ENCODE data around the gene RCOR1.

The RCOR1 gene

DNA sequence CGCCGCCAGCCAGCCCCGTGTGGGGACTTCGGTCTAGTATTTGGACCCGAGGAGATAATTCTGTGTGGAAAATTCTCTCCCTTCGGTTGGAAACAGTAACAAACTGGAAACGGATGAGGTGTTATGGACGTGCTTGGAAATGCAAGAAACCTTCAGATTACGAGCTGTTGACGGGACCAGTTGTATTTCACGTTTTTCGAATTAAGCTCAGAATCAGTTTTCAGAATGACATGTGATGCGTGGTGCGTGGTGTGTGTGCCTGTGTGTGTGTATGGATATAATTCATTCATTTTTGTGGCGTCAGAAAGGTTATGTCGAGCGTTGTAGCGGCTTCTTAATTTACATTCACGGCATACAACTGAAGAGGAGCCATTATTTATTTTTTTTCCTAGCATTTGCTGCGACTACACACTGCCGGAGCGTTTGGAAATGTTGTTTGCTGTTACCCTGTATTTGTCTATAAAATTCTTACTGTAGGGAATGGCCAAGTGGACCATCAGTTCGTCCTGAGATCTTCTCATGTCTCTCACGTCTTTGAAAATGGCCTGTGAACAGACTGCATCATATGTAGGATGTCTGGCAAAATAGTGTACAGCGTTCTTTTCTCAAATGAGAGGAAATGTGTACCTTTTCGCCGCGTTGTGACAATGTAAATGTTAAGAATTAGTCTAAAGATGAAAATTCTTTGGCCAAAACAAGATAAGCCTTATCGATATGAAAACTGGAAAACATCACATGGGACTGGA is 186.1 kb downstream of the RCOR1 start:
- TF ChIP-seq, protein P1, sequence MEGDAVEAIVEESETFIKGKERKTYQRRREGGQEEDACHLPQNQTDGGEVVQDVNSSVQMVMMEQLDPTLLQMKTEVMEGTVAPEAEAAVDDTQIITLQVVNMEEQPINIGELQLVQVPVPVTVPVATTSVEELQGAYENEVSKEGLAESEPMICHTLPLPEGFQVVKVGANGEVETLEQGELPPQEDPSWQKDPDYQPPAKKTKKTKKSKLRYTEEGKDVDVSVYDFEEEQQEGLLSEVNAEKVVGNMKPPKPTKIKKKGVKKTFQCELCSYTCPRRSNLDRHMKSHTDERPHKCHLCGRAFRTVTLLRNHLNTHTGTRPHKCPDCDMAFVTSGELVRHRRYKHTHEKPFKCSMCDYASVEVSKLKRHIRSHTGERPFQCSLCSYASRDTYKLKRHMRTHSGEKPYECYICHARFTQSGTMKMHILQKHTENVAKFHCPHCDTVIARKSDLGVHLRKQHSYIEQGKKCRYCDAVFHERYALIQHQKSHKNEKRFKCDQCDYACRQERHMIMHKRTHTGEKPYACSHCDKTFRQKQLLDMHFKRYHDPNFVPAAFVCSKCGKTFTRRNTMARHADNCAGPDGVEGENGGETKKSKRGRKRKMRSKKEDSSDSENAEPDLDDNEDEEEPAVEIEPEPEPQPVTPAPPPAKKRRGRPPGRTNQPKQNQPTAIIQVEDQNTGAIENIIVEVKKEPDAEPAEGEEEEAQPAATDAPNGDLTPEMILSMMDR (IDR thresholded peaks at IDR 0.05; ENCODE audit: insufficient read depth, low read depth, low read length, missing control alignments) = no peak
- DNase-seq (ENCODE audit: low read depth) = peak; percentile 61

DNA sequence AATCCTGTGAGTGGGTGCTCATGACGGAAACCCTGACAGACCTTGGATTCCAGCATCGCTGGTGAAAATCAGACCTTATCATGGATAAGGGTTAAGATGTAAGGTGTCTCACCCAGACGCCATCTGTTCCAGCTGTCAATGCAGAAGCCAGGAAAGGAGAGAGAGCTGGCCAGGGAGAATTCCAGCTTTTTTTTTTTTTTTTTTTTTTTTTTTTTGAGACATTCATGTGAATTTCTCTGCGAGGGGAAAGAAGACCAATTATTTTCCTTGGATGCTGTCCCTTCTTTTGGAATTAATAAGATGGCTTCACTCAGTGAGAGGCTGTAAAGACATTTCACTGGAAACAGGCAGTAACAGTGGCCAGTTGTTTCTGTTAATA is 186.6 kb downstream of the RCOR1 start:
- TF ChIP-seq, protein P1 (IDR thresholded peaks at IDR 0.05; ENCODE audit: insufficient read depth, low read depth, low read length, missing control alignments) = no peak
- peak overlapping the region; percentile 66 for H3K4me3 ChIP-seq (ENCODE audit: low read depth, low read length)
- no peak for DNase-seq (ENCODE audit: low read depth)

More for the DNA sequence above, 186.1 kb downstream of the RCOR1 start:
- peak overlapping the region; percentile 66 for H3K4me3 ChIP-seq (ENCODE audit: low read depth, low read length)

DNA sequence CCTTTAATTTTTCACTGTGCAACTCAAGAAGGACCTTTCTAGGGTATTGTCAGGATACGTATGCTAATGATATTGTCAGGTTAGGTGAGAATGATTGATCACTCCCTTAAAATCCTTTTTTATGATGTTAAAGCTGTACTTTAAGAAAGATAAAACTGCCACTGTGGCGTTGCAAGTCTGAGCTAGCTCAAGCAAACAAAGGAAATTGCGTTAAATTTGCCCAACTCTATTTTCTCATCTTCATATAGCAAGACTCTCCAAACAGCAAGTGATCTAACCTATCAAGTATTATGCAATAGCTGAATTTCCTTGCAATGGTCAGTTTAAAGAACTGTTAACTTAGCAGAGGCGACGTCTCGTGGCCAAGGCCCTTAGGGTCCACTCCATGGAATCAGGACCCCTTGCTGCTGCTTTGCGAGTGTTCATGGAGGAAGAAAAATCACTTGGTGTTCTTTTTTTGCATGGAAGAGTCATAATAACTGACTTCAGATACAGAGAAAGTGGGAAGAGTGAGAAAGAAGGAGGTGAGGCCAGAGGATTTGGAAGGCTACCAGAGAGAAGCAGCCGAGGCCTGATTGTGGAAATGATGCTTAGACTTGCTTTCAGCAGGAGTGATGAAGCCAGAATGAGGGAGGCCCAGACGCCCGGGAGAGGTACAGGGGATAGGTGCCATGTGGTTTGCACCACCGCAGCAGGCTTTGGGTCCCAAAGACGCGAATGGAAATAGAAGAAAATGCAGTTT is 187.3 kb downstream of the RCOR1 start:
- no peak for DNase-seq (ENCODE audit: low read depth)
- H3K4me3 ChIP-seq (ENCODE audit: low read depth, low read length) = peak overlapping the region; percentile 66

More for the DNA sequence above, 187.3 kb downstream of the RCOR1 start:
- TF ChIP-seq, protein P1 (IDR thresholded peaks at IDR 0.05; ENCODE audit: insufficient read depth, low read depth, low read length, missing control alignments) = no peak
